NCI-H524 treated with DMSO at 0.1 percent for 48 hours (cell line): ENCODE measurements around the gene RASGEF1B.

ENCODE experiments used
- DNase-seq: peaks from one replicate; lab custom pipeline; 2025; lab: John Stamatoyannopoulos, UW

The RASGEF1B gene

DNA sequence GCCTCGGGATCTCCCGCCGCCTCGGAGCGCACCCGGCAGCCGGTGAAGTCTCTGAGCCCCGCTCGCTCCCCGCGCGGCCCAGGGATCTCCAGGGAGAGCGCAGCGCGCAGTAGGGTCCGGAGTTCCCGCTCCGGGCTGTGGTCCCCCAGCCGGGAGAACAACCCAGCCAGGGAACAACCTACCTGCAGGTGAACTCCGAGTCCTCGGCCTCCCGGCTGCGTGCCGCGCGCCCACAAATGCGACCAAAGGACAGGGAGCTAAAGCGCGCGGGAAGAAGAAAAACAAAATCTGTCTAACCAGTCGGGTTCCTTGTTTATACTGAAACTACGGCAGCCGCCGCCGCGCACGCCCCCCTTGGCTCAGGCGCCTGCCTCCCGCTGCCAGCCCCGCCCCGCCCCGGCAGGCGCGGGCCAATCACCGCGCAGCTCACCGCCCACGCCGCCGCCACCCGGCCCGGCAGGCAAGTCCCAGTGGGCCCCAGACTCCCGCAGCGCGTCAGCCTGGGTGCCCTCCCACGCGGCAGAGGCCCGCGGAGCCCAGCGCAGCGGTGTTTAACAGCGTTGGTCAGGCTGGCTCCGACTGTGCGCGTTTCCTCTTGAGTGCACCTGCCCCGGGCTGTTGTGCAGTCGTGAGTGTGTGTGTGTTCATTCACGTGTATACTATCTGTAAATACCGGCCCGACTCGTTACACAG is at the start of gene RASGEF1B:
RASGEF1B (minus strand) TSS at position 320 of the 693 bp plus-strand sequence. CDS start 12,399 bp downstream, outside the sequence.
- DNase-seq: no peak

DNA sequence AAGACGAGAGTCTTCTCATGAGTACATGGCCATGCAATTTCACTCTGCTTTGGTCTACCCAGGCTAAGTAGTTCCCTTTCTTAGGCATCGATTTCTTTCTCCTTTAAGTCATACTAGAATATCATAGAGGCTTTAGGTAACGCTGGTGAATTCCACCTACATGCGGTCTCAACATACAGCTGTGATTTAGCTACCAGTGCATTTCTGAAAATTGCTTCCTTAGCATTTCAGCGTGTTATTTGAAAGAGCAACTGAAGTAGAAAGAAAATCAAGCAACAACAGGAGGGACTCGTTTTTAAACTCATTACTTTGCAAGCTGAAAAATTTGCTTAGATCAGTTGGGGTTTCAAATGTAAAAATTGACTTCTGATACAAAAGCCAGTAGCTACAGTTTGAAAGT is 48.1 kb upstream of the RASGEF1B start:
- no peak for DNase-seq

GRCh38 chr4:81519427-81519773 is 47.7 kb upstream of the RASGEF1B start:
- DNase-seq: no peak

GRCh38 chr4:81518762-81519426 is 47.2 kb upstream of the RASGEF1B start:
- no peak for DNase-seq

DNA sequence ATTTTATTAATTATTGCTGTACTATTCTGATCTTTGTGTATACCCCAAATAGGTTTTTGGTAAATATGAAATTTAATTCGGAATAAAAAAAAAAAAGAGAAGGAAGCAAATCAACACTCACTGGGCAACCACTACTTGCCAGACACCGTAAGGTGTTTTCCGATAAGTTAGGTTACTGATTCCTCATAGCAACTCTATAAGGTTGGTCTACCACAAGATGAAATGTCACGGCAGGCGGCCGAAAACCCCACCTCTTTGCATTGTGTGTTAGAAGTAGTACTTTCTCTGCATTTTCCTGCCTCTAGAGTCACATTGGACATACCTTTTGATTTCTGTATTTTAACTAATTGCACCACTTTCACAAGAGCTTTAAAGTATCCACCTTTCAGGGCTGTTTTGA is 44.5 kb upstream of the RASGEF1B start:
- DNase-seq: no peak

- no peak for DNase-seq
These were observed 41.2 kb upstream of the RASGEF1B start for GRCh38 chr4:81512757-81513501.

GRCh38 chr4:81512001-81512756 is 40.5 kb upstream of the RASGEF1B start:
- DNase-seq: no peak

DNA sequence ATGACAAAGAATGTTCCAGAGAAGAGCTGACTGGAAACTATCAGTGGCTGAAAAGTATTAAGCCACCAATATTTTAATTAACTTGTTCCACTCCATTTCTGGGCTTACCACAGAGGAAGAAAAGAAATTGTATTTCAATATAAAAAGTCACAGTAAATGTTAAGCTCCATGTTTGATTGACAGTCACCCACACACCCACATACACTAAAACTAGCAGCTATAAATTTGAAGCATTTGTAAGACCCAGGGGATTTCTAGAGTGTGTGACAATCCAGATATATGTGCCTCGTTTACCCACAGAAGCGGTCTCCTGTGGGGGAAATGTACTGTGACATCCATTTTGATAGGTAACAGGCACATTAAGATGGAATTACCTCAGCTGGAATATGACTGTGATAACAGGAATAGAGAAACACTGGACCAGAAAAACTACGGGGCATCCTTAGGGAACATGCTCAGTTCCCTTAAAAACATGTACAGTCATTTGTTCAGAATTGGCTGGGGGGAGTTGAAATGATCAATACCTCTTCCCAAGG is 39.0 kb upstream of the RASGEF1B start:
- no peak for DNase-seq

- no peak for DNase-seq
These were observed 38.1 kb upstream of the RASGEF1B start for GRCh38 chr4:81509822-81510221.

DNA sequence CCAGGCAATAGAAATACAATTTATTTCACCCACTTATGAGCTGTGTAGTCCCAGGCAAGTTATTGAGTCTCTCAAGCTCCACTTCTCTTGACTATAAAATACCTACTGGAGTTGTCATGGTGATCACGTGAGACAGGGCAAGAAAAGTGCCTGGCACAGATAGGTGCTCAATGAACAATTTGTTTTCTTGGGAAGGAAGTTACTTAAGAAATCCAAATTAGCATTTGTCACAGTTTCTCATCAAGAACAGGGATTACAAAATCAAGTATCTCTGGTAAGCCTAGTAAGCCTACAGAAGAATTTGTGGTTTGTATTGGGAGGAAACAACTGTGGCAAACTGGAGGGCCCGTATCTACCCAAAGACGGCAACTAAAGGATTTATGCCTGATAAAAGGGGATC is 37.5 kb upstream of the RASGEF1B start:
- DNase-seq: no peak

DNA sequence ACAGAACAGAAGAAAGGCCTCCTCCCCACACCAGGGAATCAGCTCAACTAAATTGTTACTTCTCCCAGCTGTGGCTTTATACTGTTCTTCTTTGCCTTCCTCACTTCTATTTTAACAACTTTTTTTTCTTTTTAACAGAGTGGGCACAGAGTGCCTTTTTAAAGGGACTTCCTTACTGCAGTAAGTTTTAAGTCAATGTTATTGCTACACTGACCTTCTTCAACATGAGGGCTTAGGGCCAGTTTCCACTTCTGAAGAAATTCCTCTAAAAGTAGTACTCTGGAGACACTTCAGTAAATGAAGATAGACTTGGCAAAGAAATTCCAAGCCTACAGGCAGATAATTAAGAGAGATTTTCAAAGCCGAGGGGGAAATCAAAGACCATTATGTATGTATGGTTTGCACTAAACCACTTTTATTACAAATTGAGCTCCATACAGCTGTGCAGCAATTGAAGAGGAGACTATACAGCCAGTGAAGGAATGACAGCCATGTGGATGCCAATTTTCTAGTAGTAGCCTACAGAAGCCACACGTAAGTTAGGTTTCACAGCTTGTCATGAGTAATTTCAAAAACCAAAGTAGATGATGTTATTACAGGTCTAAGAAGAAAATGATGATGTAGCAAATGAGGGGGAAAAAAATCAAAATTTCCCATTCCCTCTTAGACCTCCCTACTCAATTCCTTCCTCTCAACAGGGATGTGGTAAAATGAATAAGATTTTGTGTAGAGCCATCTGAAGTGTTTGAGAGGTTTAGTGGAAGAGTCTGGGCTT is 36.9 kb upstream of the RASGEF1B start:
- DNase-seq: no peak

GRCh38 chr4:81507530-81507929 is 35.8 kb upstream of the RASGEF1B start:
- DNase-seq: no peak

DNA sequence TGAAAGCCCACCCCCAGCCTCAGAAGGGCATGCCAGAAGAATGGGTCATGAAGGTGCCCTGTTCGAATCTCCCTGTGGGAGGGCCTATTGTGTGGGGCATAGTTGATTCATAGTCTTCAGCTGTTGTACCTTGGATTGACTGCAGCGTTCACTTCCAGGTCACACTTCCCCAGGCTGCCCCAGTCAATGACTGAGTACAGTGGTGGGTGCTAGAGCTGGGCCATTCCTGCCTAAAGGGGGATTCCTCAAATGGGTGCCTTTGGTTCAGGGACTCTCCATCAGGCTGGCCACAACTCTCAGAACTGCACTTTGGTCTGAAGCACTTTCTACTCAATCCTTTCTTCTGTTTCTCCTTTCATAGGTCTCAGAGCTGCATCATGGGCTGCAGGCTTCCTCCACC is 35.0 kb upstream of the RASGEF1B start:
- DNase-seq: no peak

DNA sequence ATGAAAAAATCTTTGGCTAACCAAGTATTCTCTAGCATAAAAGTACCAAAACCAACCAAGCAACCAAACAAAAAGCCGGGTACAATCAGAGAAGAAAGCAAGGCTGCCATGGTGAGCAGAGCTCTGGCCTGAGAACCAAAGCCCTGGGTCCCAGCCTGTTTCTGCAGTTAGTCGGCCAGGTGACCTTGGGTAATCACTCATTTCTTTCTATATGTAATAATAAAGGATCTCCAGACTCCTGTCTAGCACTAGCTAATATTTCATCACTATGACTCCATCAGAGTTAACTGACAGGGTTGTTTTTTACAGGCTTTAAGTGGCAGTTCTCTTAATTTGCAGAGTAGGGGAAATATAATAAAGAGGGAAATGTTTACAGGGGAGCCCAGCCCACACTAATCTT is 34.0 kb upstream of the RASGEF1B start:
- DNase-seq: no peak

- no peak for DNase-seq
These were observed 33.4 kb upstream of the RASGEF1B start for GRCh38 chr4:81505004-81505598.

DNA sequence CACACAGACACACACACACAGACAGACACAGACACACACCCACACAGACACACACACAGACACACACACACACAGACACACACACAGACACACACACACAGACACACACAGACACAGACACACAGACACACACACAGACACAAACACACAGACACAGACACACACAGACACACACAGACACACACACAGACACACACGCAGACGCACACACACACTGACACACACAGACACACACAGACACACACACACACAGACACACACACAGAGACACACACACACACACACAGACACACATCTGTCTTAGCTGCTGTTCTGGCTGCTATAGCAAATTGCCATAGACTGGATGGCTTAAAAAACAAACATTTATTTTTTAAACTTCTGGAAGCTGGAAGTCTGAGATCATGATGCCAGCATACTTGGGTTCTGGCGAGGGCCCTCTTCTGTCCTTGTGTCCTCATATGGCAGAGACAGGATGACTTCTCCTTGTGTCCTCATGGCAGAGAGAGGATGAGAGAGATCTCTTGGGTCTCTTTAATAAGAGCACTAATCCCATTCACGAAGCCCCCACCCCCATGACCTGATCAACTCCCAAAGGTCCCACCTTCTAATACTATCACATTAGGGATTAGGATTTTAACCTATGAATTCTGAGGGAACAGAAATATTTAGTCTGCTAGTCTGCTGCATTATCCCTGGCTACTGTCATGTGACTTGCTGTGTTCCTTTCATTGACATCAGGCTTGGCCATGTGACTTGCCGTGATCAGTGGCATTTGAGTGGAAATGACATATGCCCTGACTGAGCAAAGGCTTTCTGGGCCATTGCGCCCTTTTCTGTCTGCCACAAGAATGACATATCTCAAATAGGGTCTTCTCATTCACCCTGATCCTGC is 32.7 kb upstream of the RASGEF1B start:
- DNase-seq: no peak

DNA sequence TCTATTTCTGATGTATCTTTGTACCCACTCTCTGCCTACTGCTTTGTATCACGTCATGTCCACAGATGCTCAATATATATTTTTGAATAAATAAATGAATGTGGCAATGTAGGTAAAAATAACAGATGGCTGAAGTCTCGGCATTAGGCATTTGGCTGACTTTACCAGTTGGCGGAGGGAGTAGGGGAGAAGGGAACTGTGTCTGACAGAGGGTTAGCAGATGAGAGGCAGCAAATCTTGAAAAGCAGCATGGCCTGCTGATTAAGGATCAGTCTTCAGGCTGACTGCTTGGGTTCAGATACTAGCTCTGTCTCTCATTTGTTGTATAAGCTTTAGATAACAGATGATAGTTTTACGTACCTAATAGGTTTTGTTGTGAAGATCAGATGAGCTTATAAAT is 31.9 kb upstream of the RASGEF1B start:
- DNase-seq: peak; percentile 69

DNA sequence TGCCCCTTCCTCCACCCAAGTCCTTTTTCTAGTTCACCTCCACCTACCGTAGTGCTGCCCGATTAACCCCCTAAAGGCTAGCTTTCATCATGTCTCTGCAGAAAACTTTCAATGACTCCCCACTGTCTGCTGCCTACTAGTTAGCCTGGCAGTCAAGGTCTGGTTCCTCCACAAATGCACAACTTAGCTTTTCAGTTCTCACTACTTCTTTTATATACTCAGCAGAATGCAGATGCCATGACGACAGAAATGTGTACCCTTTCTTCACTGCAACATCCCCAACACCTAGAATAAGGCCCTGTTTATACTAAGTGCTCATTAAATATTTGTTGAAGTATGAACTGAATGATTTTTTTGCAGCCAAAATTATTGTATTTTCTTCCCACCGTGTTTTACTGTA is 30.9 kb upstream of the RASGEF1B start:
- no peak for DNase-seq

DNA sequence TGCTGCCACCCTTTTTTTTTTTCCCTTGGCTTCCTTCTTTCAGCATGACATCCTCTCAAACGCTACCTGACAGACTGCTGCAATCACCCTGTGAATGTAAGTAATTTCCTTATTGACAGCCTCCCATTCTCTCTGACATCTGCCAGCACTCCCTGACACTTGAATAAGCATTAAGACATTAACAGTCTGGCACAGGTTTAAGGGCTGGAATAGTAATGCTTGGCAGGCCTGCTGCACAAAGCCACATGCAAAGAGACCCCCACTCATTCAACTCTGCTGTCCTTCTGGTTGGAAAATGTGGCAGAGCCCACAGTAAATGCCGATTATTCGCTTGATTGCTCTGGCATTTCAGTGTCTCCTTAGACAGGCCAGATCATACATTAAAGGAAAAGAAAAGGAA is 28.1 kb upstream of the RASGEF1B start:
- peak; percentile 90 for DNase-seq

- DNase-seq: no peak
These were observed 26.9 kb upstream of the RASGEF1B start for GRCh38 chr4:81498551-81499099.
